HG03521 (cell line): ENCODE results near the gene WFDC1.

Source experiments
- ATAC-seq: cut with Tn5 transposase; IDR thresholded peaks from one replicate; pipeline ENCODE4 v1.9.1; 2021; ENCODE audit warnings: mild to moderate bottlenecking, moderate library complexity; ENCODE audit not compliant: unreplicated experiment

WFDC1 gene

DNA sequence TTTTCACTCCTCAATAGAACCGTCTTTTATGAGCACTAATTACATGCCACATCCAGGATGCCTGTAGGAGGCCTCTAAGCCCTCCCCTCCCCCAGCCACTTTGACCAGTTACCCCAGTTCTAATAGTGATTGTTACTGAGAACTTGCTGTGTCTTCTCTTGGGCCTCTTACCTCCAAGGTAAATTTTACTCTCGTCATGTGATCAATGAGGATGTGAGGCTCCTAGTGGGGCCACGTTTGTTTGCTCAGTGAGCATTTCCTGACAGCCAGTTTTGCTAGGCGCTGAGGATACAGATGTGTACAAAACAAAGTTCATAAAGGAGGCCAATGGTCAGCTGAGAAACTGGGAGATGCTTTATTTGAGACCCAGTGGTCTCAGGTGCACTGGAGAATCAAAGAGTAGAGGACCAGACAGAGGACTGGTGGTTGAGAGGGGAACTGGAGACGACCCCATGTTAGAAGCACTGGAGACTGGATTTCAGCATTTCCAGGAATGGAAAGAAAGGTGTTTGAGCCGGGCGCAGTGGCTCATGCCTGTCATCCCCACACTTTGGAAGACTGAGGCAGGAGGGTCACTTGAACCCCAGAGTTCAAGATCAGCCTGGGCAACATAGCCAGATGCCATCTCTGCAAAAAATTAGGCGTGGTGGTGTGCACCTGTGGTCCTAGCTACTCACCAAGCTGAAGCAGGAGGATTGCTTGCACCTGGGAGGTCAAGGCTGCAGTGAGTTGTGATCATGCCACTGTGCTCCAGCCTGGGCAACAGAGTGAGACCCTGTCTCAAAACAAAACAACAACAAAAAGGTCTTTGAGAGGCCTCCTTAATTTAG lies 76.3 kb downstream of the WFDC1 start:
- ATAC-seq = no peak

- no peak for ATAC-seq
Observed at GRCh38 chr16:84371553-84371865, 76.8 kb downstream of the WFDC1 start.

- no peak for ATAC-seq
Observed at GRCh38 chr16:84373907-84374489, 79.3 kb downstream of the WFDC1 start.

GRCh38 chr16:84378099-84378498 lies 83.4 kb downstream of the WFDC1 start:
- ATAC-seq = no peak

- ATAC-seq = no peak
Observed at GRCh38 chr16:84378567-84378966, 83.9 kb downstream of the WFDC1 start.

DNA sequence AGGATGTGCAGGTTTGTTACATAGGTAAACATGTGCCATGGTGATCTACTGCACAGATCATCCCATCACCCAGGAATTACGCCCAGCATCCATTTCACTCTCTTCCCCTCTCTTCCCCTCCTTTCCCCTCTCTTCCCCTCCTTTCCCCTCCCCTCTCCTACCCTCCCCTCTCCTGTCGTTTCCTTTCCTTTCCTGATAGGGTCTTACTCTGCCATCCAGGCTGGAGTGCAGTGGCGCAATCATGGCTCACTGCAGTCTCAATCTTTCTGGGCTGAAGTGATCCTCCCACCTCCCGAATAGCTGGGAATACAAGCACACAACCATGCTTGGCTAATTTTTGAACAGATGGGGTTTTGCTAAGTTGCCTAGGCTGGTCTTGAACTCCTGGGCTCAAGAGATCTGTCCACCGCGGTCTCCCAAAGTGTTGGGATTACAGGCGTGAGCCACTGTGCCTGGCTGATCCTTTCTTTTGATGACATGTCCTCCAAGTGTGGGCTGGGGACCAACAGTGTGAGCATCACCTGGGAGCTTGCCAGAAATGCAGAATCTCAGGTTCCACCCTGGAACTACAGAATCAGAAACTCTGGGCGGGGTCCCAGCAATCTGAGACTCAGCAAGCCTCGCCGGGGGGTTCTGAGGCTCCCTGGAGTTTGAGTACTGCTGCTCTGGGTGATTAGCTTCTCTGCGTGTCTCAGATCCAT lies 84.5 kb downstream of the WFDC1 start:
- no peak for ATAC-seq
